HG02870 (cell line): ENCODE data around the gene OR6N1.

ENCODE experiments used
- ATAC-seq: cut with Tn5 transposase; IDR thresholded peaks from one replicate; pipeline ENCODE4 v1.9.1; 2021; ENCODE audit warnings: mild to moderate bottlenecking, moderate library complexity; ENCODE audit not compliant: unreplicated experiment

The OR6N1 gene

GRCh38 chr1:158771950-158772866, at the start of gene OR6N1:
OR6N1 (minus strand) TSS chr1:158772195; CDS start chr1:158766682, 5,513 bp downstream.
- ATAC-seq, result no peak

- no peak for ATAC-seq
Observed at GRCh38 chr1:158821723-158822122, 49.7 kb upstream of the OR6N1 start.

GRCh38 chr1:158819461-158820443, 47.8 kb upstream of the OR6N1 start:
- peak; percentile 79 for ATAC-seq

- no peak for ATAC-seq
Observed at GRCh38 chr1:158818975-158819431, 47.0 kb upstream of the OR6N1 start.

GRCh38 chr1:158818560-158818959, 46.6 kb upstream of the OR6N1 start:
- no peak for ATAC-seq

- ATAC-seq, result no peak
Observed at GRCh38 chr1:158814970-158815369, 43.0 kb upstream of the OR6N1 start.

- no peak for ATAC-seq
Observed at GRCh38 chr1:158813164-158813563, 41.2 kb upstream of the OR6N1 start.

GRCh38 chr1:158812336-158812735, 40.3 kb upstream of the OR6N1 start:
- no peak for ATAC-seq

GRCh38 chr1:158810311-158810710, 38.3 kb upstream of the OR6N1 start:
- no peak for ATAC-seq

- ATAC-seq, result no peak
Observed at GRCh38 chr1:158809862-158810261, 37.9 kb upstream of the OR6N1 start.

GRCh38 chr1:158809256-158809655, 37.3 kb upstream of the OR6N1 start:
- no peak for ATAC-seq

- ATAC-seq, result no peak
Observed at GRCh38 chr1:158806916-158807536, 35.0 kb upstream of the OR6N1 start.

- no peak for ATAC-seq
Observed at GRCh38 chr1:158803678-158804077, 31.7 kb upstream of the OR6N1 start.

GRCh38 chr1:158801396-158801795, 29.4 kb upstream of the OR6N1 start:
- ATAC-seq, result no peak

GRCh38 chr1:158800526-158800925, 28.5 kb upstream of the OR6N1 start:
- no peak for ATAC-seq

- no peak for ATAC-seq
Observed at GRCh38 chr1:158799689-158800088, 27.7 kb upstream of the OR6N1 start.

- ATAC-seq, result no peak
Observed at GRCh38 chr1:158798531-158798930, 26.5 kb upstream of the OR6N1 start.

- ATAC-seq, result no peak
Observed at GRCh38 chr1:158794247-158794646, 22.3 kb upstream of the OR6N1 start.

GRCh38 chr1:158793604-158794003, 21.6 kb upstream of the OR6N1 start:
- no peak for ATAC-seq

- ATAC-seq, result no peak
Observed at GRCh38 chr1:158781104-158781503, 9.1 kb upstream of the OR6N1 start, which contains the start of gene OR6N2. OR6N2 (minus strand) TSS chr1:158781204; CDS start chr1:158777635, 3,569 bp downstream.

- ATAC-seq, result no peak
Observed at GRCh38 chr1:158754420-158754819, 17.6 kb downstream of the OR6N1 start, which contains the start of gene OR6K6. OR6K6 (plus strand) TSS chr1:158754720; CDS start chr1:158754888, 168 bp downstream.
